GM10266 (cell line): ENCODE data around the gene USP13.
"Not testable (repeated sequence)": the region's sequence is repeated elsewhere in the genome, so short reads cannot be mapped to it uniquely, and the experiment has no call there.

Source experiments
- DNase-seq: peaks from one replicate; pipeline ENCODE4 v3.0.0; 2012; ENCODE audit errors: extremely low spot score
- TF ChIP-seq, protein P1 (sequence below): IDR thresholded peaks from 2 replicates; pipeline ENCODE4 v1.5.1; 2012; ENCODE audit warnings: mild to moderate bottlenecking, low read depth; ENCODE audit not compliant: control insufficient read depth, insufficient read depth; ENCODE audit errors: missing control alignments

The USP13 gene

DNA sequence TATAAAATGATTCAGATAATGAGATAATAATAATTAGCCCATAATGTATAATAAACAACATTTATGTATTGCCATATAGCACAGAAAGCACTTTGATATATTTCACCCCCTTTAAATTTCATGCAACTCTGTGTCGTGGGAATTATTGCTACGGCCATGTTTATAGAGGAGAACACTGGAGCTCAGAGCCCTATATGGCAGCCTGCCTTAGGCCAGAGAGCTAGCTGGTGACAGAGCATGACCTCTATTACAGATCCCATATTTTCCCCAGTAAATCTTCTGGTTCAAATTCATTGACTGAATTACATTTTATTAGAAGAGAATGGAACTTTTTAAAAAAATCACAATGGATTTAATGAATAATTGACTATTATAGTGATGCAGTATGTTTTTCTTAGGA lies 25.0 kb downstream of the USP13 start:
- no peak for DNase-seq
- TF ChIP-seq, protein P1, sequence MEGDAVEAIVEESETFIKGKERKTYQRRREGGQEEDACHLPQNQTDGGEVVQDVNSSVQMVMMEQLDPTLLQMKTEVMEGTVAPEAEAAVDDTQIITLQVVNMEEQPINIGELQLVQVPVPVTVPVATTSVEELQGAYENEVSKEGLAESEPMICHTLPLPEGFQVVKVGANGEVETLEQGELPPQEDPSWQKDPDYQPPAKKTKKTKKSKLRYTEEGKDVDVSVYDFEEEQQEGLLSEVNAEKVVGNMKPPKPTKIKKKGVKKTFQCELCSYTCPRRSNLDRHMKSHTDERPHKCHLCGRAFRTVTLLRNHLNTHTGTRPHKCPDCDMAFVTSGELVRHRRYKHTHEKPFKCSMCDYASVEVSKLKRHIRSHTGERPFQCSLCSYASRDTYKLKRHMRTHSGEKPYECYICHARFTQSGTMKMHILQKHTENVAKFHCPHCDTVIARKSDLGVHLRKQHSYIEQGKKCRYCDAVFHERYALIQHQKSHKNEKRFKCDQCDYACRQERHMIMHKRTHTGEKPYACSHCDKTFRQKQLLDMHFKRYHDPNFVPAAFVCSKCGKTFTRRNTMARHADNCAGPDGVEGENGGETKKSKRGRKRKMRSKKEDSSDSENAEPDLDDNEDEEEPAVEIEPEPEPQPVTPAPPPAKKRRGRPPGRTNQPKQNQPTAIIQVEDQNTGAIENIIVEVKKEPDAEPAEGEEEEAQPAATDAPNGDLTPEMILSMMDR, result no peak

DNA sequence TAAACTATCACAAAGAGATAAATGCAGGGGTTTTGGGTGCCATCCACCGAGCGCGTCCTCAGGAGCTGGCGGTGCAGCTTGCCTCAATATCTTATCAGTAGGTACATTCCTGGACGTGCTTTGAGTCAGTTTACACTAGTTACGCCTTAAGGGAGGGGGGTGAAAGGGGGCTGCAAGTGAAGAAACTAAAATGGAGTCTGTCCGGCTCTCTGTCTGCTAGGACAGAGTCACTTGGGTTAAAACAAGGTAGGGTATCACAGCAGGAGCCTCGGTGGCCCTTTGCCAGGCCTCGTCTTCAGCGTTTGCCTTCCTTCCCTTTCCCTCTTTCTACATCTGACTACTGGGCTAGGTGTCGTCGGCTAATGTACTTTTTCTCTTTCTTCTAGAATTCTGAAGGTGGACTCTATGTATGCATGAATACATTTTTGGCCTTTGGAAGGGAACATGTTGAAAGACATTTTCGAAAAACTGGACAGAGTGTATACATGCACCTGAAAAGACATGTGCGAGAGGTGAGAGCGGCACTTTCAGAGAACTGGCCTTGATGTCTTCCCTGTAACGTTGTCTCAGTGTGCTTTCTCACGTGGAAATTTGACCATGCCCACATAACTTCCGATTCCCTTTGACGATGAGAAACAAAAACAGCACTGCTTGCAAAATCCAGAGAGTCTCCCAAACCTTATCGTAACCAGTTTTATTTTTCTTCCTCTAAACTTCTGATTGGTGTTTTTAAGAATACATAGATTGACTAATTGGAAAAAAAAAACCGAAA lies 28.8 kb downstream of the USP13 start:
- TF ChIP-seq, protein P1, result no peak
- DNase-seq, result no peak

DNA sequence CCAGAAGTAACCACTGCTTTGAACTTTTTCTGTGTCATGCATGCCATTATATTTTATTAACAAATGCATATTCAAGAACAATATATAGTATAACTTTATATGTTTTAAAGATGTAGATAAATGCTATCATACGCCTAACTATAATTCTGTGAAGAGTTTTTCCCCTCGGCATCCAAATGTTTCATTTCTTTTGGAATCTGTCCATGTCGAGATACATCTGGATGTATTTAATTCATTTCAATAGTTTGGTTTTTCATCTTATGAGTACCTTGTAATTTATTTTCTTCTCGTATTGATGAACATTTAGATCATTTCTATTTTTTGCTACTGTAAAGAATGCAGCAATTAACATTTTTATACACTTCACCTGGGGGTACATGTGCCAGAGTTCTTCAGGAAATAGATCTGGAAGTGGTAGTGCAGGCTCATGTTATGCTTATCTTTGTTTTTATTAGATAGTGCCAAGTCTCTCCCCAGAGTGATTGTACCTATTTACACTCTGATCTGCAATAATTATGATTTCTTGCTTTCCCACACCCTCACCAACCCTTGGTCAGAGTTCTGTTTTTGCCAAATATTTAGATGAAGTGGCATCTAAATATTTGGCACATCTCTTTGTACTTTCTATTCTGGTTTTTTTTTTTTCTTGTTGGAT lies 29.7 kb downstream of the USP13 start:
- TF ChIP-seq, protein P1, result no peak

DNA sequence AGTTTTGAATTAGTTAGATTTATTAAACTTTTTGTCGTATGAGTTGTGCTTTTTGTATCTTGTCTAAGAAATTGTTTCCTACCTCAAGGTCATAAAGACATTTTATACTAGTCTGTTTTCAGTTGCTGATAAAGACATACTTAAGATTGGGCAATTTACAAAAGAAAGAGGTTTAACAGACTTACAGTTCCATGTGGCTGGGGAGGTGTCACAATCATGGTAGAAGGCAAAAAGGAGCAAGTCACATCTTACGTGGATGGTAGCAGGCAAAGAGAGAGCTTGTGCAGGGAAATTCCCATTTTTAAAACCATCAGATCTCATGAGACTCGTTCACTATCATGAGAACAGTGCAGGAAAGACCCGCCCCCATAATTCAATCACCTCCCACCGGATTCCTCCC lies 30.4 kb downstream of the USP13 start:
- DNase-seq, result not testable (repeated sequence)

More for the DNA sequence above, 29.7 kb downstream of the USP13 start:
- no peak for DNase-seq

DNA sequence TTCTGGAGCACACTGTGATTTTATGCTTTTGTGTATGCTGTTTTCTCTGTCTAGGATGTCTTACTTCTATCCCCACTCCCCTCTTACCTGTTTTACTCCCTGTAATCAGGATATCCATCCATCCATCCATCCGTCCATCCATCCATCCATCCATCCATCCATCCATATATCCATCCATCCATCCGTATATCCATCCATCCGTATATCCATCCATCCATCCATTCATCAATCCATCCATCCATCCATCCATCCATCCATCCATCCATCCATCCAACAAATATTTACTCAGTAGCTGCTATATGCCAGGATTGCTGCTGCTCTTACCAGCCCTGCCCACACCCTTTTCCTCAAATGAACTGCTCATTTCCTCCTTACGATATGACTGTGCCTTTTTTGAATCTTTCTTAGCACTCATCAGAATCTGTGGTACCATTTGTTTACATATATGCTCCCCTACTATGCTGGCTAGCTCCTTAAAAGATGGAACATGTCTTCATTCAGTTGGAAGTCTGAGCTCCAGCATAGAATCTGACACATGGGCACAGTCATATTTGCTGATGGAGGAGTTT lies 35.2 kb downstream of the USP13 start:
- TF ChIP-seq, protein P1, result no peak
- no peak for DNase-seq

DNA sequence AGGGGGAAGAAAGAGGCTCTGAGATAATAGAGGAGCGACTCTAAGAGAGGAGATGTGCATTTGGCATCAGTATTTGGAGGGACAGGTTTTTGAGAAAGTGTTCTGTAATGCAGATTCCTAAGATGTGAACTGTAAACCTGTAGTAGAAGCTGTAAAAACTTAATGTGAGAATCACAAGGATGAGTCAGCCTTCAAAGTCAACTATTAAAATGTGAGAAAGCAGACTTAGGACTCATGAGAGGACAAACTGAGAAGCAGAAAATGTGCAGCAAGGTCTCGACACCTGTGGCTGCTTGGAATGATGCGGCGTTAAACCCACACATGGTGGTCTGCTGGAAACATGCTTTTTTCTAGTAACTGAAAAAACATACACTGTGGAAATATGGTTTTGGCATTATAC lies 36.0 kb downstream of the USP13 start:
- DNase-seq, result no peak
- TF ChIP-seq, protein P1, result no peak

DNA sequence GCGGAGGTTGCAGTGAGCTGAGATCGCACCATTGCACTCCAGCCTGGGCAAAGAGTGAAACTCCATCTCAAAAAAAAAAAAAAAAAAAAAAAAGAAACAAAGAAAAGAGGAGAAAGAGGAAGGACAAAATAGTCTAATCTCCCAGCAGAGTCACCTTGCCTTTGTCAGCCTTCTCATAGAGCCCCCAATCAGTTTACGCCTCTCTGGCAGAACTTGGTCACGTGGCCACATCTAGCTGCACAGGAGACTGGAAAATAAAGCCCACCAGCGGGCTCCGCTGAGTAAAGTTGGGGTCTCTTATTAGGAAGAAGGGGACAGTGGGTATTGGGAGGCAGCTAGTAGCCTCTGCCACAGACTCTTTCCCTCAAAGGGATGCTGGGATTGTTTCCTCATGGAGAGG lies 41.9 kb downstream of the USP13 start:
- TF ChIP-seq, protein P1, result no peak
- DNase-seq, result no peak
